NCI-H187 (cell line): Measurements from ENCODE around the gene COQ2.
"Not testable (repeated sequence)": the region's sequence is repeated elsewhere in the genome, so short reads cannot be mapped to it uniquely, and the experiment has no call there.

Source experiments
- DNase-seq, 2 experiments: peaks; one replicate each; lab custom pipeline; 2025; lab: John Stamatoyannopoulos, UW

Gene COQ2

GRCh38 chr4:83283181-83283580, 1.4 kb downstream of the COQ2 start:
- no peak for DNase-seq

GRCh38 chr4:83282049-83282535, 2.5 kb downstream of the COQ2 start:
- DNase-seq, result peak; percentile 3 to 7

GRCh38 chr4:83281307-83281706, 3.3 kb downstream of the COQ2 start:
- DNase-seq, result no peak

GRCh38 chr4:83276299-83277040, 8.1 kb downstream of the COQ2 start:
- no peak for DNase-seq

GRCh38 chr4:83273926-83274325, 10.7 kb downstream of the COQ2 start:
- DNase-seq, result not testable (repeated sequence)

GRCh38 chr4:83272900-83273299, 11.7 kb downstream of the COQ2 start:
- DNase-seq, result no peak

GRCh38 chr4:83269256-83269655, 15.3 kb downstream of the COQ2 start:
- no peak for DNase-seq

GRCh38 chr4:83268491-83268890, 16.1 kb downstream of the COQ2 start:
- no peak for DNase-seq

- no peak for DNase-seq
Observed at GRCh38 chr4:83267830-83268475, 16.6 kb downstream of the COQ2 start.

GRCh38 chr4:83267121-83267829, 17.3 kb downstream of the COQ2 start:
- DNase-seq, result no peak

GRCh38 chr4:83266689-83267088, 17.9 kb downstream of the COQ2 start:
- no peak for DNase-seq

GRCh38 chr4:83263106-83263505, 21.5 kb downstream of the COQ2 start:
- DNase-seq, result no peak

GRCh38 chr4:83262682-83263081, 21.9 kb downstream of the COQ2 start:
- DNase-seq, result no peak

GRCh38 chr4:83261307-83261706, 23.3 kb downstream of the COQ2 start:
- DNase-seq, result no peak

- DNase-seq, result no peak
Observed at GRCh38 chr4:83259586-83259985, 25.0 kb downstream of the COQ2 start.

GRCh38 chr4:83258461-83258860, 26.1 kb downstream of the COQ2 start:
- no peak for DNase-seq

GRCh38 chr4:83257811-83258210, 26.8 kb downstream of the COQ2 start:
- no peak for DNase-seq

GRCh38 chr4:83255584-83255983, 29.0 kb downstream of the COQ2 start:
- DNase-seq, result no peak

- peak; percentile 14 to 51 for DNase-seq
Observed at GRCh38 chr4:83252782-83253405, 31.7 kb downstream of the COQ2 start.

GRCh38 chr4:83251447-83251830, 33.2 kb downstream of the COQ2 start:
- no peak for DNase-seq

- DNase-seq, result no peak
Observed at GRCh38 chr4:83250687-83251446, 33.7 kb downstream of the COQ2 start.

- DNase-seq, result no peak
Observed at GRCh38 chr4:83248486-83248885, 36.1 kb downstream of the COQ2 start.
